Effector memory CD8-positive, alpha-beta T cell (primary cell): Measurements from ENCODE around the gene MVB12B.

Experiments
- ATAC-seq: fragments of 150-1000 bp; cut with Tn5 transposase; replicated peaks from 2 replicates; pipeline ENCODE4 v1.10.0; 2021; ENCODE audit warnings: mild to moderate bottlenecking, moderate library complexity
- DNase-seq, 3 experiments: peaks; one replicate each; pipeline ENCODE4 v3.0.0; 2021
- H3K27ac Mint-ChIP-seq, 2 donors: one replicate each; pipeline ENCODE4 v1.8.0; 2022; ENCODE audit warnings: mild to moderate bottlenecking in 2 of 2, mixed read lengths in 2 of 2, moderate library complexity in 2 of 2
- H3K27me3 Mint-ChIP-seq, 2 donors: one replicate each; pipeline ENCODE4 v1.8.0; 2022; ENCODE audit warnings: mixed read lengths in 2 of 2
- H3K36me3 Mint-ChIP-seq: one replicate; pipeline ENCODE4 v1.8.0; 2022; ENCODE audit warnings: mild to moderate bottlenecking, moderate library complexity, mixed read lengths; ENCODE audit not compliant: insufficient read depth
- H3K4me1 Mint-ChIP-seq, 2 donors: one replicate each; pipeline ENCODE4 v1.8.0; 2022; ENCODE audit warnings: low read depth in 2 of 2, mixed read lengths in 2 of 2
- H3K4me3 Mint-ChIP-seq, 2 donors: one replicate each; pipeline ENCODE4 v1.8.0; 2022; ENCODE audit warnings: mild to moderate bottlenecking in 2 of 2, mixed read lengths in 2 of 2, moderate library complexity in 2 of 2
- H3K9me3 Mint-ChIP-seq, 2 donors: one replicate each; pipeline ENCODE4 v1.8.0; 2022; ENCODE audit warnings: mixed read lengths in 2 of 2

MVB12B gene

DNA sequence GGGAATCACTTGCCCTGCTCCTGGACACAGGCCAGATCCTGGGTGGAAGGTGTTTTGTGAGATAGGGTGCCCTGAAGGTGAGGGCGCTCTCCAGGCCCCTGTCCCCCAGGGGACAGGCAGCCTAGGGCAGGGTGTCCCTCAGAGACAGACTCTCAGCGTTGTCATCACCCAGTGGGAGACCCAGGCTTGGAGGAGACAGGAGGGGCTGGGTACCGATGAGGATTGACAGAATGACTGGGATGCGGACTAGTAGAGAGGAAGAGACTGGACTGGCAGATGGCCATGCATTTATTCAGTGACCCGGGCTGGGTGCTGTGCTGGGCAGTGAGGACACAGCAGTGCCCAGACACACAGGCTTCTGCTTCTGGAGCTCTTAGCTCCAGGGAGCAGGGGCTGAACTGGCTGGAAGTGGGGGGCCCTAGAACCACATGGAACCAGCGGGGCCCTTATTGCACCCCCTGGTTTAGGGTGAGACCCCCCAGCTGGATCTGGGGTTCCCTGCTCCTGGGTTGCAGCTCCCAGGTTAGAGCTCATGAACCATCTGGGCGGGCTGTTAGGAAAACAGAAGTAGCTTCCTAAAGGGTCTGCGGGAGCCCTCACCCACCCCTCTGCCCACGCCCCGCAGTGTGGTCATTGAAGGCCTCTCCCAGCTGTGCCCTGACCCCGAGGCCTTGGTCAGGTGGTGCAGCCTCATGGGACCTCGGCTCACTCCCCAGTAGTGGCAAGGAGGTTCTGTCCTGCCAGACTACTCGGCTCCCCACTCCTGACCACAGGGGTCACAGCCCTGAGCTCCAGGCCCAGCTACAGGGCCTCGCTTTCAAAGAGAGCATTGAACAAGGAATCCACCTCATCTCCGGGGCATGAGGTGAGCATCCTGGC is 170.4 kb downstream of the MVB12B start:
- H3K4me1 Mint-ChIP-seq = peaks cover 22 to 28% of the 10 kb centered on the region in 2 donors
- peaks cover 11% of the 10 kb centered on the region for H3K36me3 Mint-ChIP-seq
- no peak overlapping the region for H3K4me3 Mint-ChIP-seq
- no peaks in the 10 kb centered on the region for H3K9me3 Mint-ChIP-seq
- DNase-seq (no peak), ATAC-seq (no peak)
- H3K27me3 Mint-ChIP-seq = no peaks in the 10 kb centered on the region
- peak overlapping the region; percentile 27 to 78 for H3K27ac Mint-ChIP-seq

DNA sequence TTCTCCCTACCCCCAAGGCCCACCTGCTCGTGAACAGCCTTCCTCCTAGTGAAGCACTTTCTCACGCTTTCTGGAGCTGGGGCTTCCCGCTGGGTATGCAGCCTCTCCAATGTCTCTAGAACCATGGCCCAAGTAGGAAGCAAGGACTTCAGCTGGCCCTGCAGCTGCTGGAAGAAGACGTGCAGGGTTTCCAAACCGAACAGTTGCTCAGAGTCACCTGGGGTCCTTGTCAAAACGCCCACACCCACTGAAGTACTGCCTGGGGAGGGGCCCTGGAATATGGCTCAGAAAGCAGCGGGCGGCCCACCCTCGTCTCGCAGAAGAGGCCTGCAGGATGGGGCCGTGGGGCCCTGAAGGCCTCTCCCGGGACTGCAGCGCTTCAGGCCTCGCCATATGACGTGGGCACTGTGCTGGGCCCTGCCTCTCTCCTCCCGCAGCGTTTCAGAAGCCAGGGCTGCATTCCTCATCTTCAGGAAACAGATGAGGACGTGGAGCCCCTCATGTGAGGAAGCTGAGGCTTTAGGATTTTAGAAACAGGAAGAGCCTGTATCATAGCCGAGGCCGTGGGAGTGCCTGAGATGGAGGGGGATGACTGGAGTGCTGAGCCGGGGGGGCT is 171.1 kb downstream of the MVB12B start:
- no peak for ATAC-seq
- Mint-ChIP-seq H3K27ac (peak overlapping the region; percentile 68 to 84), H3K4me3 (no peak overlapping the region), H3K27me3 (no peaks in the 10 kb centered on the region), H3K36me3 (peaks cover 12% of the 10 kb centered on the region), H3K9me3 (no peaks in the 10 kb centered on the region), H3K4me1 (peaks cover 22 to 28% of the 10 kb centered on the region in 2 donors)
- DNase-seq = no peak

DNA sequence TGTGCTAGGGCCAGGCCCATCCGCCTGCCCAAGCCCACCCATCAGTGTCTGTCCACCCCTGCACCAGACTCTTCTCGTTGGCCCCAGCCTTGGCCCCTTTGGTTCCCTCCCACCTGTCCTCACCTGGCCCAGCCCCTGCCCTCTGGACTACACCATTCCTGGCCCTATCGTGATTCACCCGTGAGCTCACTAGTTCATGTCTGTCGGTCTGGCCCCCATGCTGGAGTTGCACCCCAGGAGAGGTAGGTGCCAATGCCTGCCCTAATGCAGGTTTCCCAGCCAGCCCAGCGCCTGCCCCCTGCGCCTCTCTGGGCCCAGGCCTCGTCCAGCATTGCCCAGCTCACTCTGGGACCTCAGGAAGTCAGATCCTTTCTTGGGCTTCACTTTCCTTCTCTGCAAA is 171.7 kb downstream of the MVB12B start:
- peaks cover 12% of the 10 kb centered on the region for H3K36me3 Mint-ChIP-seq
- H3K4me1 Mint-ChIP-seq = peaks cover 22 to 28% of the 10 kb centered on the region in 2 donors
- no peak for DNase-seq
- peak overlapping the region; percentile 68 to 84 for H3K27ac Mint-ChIP-seq
- H3K4me3 Mint-ChIP-seq = no peak overlapping the region
- no peaks in the 10 kb centered on the region for H3K27me3 Mint-ChIP-seq
- ATAC-seq = no peak
- no peaks in the 10 kb centered on the region for H3K9me3 Mint-ChIP-seq

DNA sequence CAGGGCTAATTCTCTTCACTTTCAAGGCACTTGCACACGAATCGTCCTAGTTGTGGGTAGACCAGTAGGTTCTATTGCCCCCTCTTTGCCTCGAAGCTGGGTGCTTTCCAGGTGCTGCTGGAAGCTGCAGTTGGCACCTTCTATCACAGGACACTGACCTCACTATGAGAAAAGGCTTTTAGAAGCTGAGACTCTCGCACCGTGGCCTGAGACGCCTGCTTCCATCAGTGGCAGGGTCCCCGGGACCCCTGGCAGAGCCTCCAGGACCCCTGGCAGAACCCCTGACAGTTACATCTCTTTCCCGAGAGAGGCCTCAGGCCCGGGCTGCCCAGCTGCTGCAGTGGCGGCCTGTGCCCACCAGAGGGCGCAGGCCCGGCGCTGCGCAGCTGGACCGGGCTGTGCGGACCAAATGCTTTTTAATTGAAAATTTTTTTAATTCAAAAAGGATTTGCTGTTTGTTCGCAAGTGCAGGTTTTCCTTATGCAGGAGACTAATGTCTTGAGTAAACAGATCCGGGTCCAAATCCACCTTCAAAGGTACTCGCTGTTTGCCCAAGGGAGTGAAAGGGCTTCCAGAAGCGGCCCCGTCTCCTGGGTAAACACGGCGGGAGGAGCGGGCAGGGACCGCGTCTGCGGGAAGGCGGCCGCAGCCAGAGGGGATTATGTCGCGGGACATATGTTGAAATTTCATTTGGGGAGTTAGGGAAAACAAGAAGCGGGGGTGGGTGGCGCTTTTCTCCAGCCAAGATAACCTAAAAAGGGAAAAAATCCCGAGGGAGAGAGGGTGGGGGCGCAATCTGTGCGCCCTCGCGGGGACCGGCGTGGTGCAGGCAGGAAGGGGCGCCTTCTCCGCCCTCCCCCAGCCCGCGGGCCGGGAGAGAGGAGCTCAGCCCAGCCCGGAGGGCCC is 172.6 kb downstream of the MVB12B start:
- Mint-ChIP-seq H3K27me3 (no peaks in the 10 kb centered on the region), H3K27ac (peak overlapping the region; percentile 68 to 84), H3K36me3 (peaks cover 19% of the 10 kb centered on the region), H3K4me3 (peak overlapping the region; percentile 13 to 57), H3K9me3 (no peaks in the 10 kb centered on the region), H3K4me1 (peaks cover 22 to 28% of the 10 kb centered on the region in 2 donors)
- ATAC-seq (peak; percentile 76), DNase-seq (peak; percentile 34 to 49 (median 42))

DNA sequence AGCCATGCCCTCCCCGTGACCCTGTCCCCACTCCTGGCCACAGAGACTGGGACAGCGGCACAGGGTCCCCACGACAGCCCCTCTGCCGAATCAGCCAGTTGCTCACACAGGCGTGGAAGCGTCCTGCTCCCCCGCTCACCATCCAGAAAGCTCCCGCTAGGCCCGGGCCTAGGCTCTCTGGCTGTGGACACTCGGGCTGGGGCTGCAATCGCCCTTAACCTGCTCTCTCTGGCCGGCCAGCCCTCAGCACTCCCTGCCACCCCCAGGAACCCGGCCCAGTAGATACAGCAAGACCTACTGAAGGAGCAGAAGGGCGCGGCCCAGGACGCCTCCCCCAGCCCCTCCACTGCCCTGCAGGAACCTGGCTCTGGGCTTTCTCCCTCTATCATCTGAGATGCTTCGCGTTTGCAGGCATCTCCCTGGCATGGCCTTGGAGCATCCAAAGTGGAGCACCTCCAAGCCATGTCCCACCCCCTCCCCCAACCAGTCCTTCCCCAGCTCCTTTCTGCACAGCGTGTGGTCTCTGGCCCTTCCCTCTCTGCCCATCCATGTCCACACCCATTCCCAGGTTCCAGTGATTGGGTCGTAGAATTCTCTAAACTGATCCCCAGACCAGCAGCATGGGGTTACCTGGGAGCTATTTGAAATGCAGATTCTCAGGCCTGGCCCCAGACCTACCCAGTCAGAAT is 173.4 kb downstream of the MVB12B start:
- no peaks in the 10 kb centered on the region for H3K27me3 Mint-ChIP-seq
- peaks cover 22 to 28% of the 10 kb centered on the region in 2 donors for H3K4me1 Mint-ChIP-seq
- no peak for ATAC-seq
- peak overlapping the region; percentile 29 to 65 for H3K4me3 Mint-ChIP-seq
- H3K36me3 Mint-ChIP-seq = peaks cover 22% of the 10 kb centered on the region
- no peak overlapping the region for H3K27ac Mint-ChIP-seq
- H3K9me3 Mint-ChIP-seq = no peaks in the 10 kb centered on the region
- DNase-seq = no peak

DNA sequence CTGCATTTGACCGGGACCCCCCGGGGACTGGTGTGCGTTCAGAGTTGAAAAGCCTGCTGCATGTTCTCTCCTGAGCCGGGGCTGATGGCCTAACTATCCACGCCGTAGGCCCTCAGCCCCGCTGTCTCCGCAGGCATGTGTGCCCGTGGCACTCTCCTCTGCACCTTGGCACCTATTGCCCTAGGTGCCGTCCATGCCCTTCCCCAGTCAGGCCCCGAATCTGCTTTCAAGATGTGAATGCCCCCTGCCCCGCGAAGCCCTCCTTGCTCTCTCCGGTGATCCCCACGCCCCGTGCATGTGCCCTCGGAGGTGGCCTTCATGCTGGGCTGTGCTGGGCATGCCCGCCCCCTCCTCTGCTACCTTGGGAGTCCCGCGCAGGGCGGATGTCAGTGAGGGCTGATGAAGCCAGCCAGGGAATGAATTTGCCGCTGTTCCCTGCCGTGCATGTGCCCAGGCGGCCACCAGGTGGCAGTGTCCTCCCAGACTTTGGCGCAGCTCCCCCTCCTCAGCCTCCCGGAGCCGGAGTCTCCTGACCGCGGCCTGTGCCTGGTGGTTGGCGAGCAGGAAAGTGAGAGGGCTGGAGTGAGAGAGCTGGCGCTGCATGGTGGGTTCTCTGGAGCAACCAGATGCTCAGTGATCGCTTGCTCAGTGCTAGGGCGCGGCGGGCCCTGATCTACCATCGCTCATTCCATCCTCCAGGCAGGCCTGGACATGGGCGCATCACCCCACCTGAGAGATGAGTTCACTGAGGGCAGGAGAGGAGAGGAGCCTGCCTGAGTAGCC is 174.2 kb downstream of the MVB12B start:
- no peaks in the 10 kb centered on the region for H3K27me3 Mint-ChIP-seq
- peaks cover 26% of the 10 kb centered on the region for H3K36me3 Mint-ChIP-seq
- peak overlapping the region in 1 of 2 donors; percentile 51 for H3K27ac Mint-ChIP-seq
- H3K4me3 Mint-ChIP-seq = peak overlapping the region in 1 of 2 donors; percentile 65
- peaks cover 22 to 28% of the 10 kb centered on the region in 2 donors for H3K4me1 Mint-ChIP-seq
- DNase-seq = peak; percentile 54 to 62 (median 61)
- ATAC-seq = peak; percentile 50
- H3K9me3 Mint-ChIP-seq = no peaks in the 10 kb centered on the region

DNA sequence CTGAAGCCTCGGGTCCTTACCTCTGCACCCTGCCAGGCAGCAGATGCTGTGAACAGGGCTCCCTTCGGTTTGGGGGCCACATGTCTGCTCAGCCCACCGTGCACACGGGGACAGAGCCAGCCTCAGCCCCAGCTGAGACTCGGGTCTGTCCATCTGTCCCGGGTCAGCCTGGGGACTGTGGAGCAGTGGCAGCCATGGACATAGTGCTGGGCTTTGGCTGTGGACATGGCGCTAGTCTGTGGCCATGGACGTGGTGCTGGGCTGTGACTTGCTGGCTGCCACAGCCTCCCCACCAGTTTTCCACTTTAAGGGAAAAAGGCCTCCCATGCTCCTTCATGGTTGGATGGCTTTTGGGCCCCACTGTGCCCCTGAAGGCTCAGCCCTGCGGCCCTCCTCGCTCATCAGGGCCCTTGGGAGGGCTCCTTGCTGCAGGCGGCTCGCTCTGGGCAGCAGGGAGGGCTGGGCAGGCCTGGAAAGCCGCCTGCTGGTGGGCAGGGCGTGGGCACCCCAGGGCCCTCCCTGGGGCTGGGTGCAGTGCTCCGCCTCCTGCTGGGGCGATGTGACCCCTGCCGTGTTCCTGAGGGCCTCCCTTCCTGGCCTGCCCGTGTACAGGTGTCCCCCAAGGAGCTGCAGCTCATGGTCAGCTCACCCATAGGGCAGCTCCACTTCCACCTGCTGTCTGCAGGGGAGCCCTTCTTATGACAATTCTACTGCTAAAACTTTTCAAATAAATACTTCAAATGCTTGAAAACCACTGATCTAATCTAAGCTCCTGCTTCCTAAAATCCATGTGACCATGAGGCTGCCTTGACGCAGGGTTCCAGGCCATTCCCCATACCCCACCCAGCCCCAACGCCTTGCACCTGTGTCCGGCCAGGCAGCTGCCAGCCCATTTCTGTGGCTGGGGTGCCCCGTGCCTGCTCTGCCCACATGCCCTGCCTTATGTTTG is 175.0 kb downstream of the MVB12B start:
- H3K27me3 Mint-ChIP-seq = no peaks in the 10 kb centered on the region
- H3K36me3 Mint-ChIP-seq = peaks cover 26% of the 10 kb centered on the region
- ATAC-seq (no peak), DNase-seq (no peak)
- H3K27ac Mint-ChIP-seq = no peak overlapping the region
- no peaks in the 10 kb centered on the region for H3K9me3 Mint-ChIP-seq
- peak overlapping the region in 1 of 2 donors; percentile 65 for H3K4me3 Mint-ChIP-seq
- H3K4me1 Mint-ChIP-seq = peaks cover 22 to 25% of the 10 kb centered on the region in 2 donors

DNA sequence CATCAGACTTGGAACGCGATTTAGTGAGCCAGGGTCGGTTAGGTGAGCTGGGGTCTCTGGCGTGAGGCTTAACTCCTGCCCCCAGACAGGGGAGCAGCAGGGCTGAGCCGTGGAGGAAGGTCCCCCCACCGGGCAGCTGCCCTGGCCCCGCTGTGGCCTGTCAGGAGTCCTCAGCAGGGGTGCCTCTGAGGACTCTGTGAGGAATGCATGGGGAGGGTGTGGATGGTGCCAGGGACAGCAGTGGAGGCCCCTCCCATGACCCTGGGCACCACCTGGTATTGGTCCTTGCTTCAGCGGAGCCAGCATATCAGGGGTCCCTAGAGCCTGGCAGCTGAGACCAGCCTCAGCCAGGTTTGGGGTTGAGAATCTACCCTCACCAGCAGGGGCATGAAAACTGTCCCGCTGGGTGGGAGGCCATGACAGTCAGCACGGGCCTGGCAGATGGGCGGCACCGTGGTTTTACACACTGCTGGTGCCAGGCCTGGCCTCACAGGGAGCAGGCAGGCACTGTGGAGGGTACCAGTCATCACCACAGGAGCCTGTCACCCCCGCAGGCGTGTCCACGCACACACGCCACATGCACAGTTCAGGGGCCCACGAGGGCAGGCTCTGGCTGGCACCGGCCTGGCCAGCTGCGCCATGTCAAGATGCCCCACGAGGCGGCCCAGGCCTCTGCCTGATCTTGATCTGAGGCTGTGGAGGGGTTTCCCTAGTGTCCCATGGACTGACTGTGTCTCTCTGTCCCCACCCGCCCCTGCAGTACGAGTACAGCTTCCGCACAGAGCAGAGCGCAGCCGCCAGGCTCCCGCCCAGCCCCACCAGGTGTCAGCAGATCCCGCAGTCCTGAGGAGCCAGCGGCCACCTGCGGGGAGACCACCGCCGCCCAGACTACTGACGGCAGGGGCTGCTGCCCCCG is 176.0 kb downstream of the MVB12B start:
- no peak for ATAC-seq
- peaks cover 26% of the 10 kb centered on the region for H3K36me3 Mint-ChIP-seq

DNA sequence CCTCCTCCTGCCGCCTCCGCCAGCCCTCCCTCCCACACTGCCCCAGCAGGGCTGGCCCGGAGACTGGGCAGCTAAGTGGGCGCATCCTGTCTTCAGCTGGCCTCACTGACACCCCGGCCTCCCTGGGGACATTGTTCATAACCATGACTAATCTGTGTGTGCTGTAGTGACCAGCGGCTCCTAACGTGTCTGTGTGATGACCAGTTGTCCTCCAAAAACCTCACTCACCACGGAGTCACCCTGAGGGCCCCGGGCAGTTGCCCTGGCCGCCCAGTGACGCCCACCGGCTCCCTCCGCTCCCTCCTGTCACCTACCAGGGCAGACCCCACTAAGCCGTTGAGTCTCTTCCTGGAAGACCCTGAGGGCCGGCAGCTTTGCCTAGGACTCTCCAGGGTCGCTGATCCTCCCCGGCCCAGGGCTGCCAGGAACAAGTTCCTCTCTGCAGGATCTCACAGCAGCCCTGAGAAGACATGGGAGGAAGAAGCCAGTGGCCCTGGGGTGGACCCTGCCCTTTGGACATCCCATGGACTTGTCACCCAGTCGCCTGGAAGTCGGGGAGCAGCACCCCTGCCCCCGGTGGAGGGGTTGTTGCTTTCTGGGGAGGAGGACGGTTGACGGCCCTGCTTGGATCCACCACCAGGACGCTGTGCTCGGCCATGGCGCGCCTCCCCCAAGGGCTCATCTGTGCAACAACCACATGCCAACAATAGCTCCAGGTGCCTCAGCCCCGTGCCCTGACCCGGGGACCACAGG is 176.9 kb downstream of the MVB12B start:
- H3K4me1 Mint-ChIP-seq = peaks cover 21% of the 10 kb centered on the region in 2 donors
- H3K4me3 Mint-ChIP-seq = no peak overlapping the region
- peaks cover 26% of the 10 kb centered on the region for H3K36me3 Mint-ChIP-seq
- no peaks in the 10 kb centered on the region for H3K9me3 Mint-ChIP-seq
- no peaks in the 10 kb centered on the region for H3K27me3 Mint-ChIP-seq
- DNase-seq = no peak
- no peak overlapping the region for H3K27ac Mint-ChIP-seq
- no peak for ATAC-seq

More for the DNA sequence above, 176.0 kb downstream of the MVB12B start:
- Mint-ChIP-seq H3K4me1 (peaks cover 22 to 23% of the 10 kb centered on the region in 2 donors), H3K27me3 (no peaks in the 10 kb centered on the region), H3K9me3 (no peaks in the 10 kb centered on the region), H3K4me3 (no peak overlapping the region), H3K27ac (no peak overlapping the region)
- DNase-seq = no peak
